ENCODE data around the gene PHACTR1.

GRCh38 chr6:12845224-12846004, 128.8 kb downstream of the PHACTR1 start:
- no peak for TF ChIP-seq EZH2phosphoT487 (IDR thresholded peaks at IDR 0.05; ENCODE audit: borderline replicate concordance, low read length)
- no peak for TF ChIP-seq CTCF (conservative IDR thresholded peaks at IDR 0.05; ENCODE audit: low read depth, low read length)
- no peak for TF ChIP-seq EZH2 (IDR thresholded peaks at IDR 0.05; ENCODE audit: low read length, unreplicated experiment)

Measured in PC-3 (cell line).